NT2/D1 (cell line): ENCODE results near the gene GPN1.

ENCODE experiments used
- SUZ12 ChIP-seq: IDR thresholded peaks from 2 replicates; pipeline ENCODE4 v1.6.1; 2011; ENCODE audit not compliant: insufficient read length, insufficient read depth; ENCODE audit errors: extremely low read depth
- YY1 ChIP-seq: IDR thresholded peaks from 2 replicates; pipeline ENCODE4 v1.6.1; 2011; ENCODE audit not compliant: insufficient read length, insufficient read depth

GRCh38 chr2:27596627-27597026 is 32.2 kb upstream of the GPN1 start:
- TF ChIP-seq SUZ12 = no peak
- no peak for TF ChIP-seq YY1
